HG03469 (cell line): ENCODE data around the gene HDAC11.
"Not testable (repeated sequence)": the region's sequence is repeated elsewhere in the genome, so short reads cannot be mapped to it uniquely, and the experiment has no call there.

Experiments
- ATAC-seq: cut with Tn5 transposase; IDR thresholded peaks from one replicate; pipeline ENCODE4 v1.9.1; 2021; ENCODE audit warnings: mild to moderate bottlenecking, moderate library complexity, moderate number of reproducible peaks; ENCODE audit not compliant: unreplicated experiment

Gene HDAC11

DNA sequence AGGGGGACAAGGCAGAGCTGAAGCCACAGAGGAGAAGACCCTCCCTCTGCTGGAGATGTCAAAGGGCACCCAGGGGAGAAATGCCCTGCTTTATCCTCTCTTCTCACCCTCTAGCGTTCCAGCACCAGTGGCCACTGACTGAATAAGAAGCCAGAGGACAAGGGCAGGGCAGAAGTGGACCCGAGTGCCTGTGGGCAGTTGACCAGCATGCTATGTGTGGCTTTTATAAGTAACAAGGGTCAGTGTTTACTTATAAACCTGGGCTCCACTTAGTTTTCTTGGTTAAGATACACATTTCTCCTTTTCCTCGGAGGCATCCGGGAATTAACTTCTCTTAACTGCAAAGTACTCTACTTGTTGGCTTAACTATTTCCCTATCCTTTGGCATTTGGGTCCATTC, 13.3 kb upstream of the HDAC11 start:
- ATAC-seq = no peak

DNA sequence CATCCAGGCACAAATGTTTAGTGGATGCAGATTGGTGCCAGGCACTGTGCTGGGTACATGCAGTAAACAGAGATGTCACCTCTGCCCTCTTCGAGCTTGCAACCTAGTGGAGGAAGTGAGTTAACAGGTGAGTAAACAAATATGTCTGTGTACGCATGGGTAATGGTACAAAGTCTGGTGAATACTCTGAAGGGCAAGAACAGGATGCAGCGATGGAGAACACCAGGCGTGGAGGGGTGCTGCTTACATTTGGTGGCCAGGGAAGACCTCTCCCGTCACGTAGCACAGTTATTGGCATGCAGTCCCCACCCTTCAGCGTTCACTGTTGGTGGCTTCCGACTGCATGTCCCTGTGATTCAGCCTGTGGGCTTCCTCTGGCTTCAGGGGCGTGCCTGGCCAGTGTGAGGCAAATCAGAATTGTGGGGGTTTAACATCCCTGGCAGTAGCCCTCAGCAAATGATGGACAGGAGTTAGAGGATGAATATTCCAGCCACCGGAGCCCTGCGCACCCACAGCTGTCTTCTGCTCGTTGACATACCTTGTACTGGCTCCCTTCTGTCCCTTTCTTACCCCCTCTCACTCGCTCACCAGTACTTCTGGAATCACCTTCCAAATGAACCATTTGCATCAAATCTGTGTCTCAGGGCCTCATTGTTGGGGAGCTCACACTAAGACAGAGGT, 9.1 kb upstream of the HDAC11 start:
- no peak for ATAC-seq

DNA sequence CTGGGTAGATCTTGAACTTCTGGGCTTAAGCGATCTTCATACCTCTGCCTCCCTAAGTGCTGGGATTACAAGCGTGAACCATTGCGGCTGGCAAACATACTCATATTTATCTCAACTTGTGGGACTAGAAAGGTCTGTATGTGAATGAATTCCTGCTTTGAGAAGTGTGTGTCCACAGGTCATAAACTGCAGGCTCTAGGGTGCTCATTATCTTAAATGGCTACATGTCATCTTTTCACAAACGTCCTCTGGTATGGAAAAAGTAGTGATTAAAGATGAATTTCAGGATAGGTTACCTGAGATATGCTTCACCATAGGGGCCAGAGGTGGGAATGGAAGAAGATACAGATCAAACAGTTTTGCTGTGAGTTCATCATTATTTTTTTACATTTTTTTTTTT, 7.8 kb upstream of the HDAC11 start:
- ATAC-seq = no peak

DNA sequence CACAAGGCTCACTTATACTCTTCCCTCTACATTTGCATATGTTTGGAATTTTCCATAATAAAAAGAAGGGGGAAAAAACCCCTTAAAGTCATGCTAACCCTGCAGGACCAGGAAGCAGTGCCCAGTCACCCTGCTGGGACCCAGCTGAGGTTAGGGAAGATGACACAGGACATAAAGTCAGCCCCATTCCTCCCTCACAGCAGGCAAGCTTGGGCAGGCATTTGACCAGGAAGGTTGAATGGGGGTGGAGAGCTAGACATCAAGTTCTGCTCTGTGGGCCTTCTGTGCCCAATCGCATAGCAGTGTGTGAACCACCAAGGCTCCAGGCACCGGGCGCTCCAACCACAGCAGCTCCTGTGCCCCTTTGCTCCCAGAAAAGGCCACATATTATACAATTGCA, 7.1 kb upstream of the HDAC11 start:
- no peak for ATAC-seq

DNA sequence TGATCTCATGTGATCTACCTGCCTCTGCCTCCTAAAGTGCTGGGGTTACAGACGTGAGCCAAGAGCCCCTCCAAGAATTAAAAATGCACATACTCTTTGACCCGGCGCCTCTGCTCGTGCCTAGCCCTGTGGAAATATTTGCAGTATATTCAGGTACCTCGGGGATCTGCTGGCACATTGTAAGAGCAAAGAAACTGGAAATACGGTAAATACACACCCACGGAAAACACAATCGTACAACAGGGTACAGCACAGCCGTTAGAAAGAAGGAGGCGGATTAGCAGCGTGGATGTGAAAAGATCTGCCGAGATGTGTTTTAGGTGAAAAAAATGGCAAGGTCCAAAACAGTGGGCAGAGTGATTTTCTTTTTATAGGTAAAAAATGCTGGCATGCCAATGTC, 6.1 kb upstream of the HDAC11 start:
- ATAC-seq = no peak

DNA sequence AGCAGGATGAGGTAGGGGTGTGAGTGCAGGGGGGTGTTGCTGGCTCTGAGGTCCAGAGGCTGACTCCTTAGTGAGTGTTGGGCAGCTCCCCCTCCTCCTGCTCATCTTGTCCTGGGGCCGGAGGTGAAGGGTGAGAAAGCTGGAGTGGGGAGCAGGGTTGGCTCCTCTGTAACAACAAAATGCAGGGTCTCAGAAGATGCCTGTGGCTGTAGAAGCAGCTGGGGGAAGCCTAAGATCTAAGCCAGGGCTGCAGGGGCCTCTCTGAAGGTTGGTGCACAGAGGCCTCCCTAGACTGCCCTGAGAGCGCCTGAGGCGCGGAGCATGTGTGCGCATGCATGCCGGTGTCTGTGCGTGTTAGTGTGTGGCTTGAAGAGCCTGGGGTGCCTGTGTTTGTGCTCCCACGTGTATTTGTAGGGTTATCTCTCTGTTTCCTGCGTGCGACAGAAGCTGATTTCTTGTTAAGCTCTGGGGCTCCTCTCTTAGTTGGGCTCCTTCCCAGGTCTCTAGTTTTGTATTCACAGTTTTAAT, 5.3 kb upstream of the HDAC11 start:
- no peak for ATAC-seq

DNA sequence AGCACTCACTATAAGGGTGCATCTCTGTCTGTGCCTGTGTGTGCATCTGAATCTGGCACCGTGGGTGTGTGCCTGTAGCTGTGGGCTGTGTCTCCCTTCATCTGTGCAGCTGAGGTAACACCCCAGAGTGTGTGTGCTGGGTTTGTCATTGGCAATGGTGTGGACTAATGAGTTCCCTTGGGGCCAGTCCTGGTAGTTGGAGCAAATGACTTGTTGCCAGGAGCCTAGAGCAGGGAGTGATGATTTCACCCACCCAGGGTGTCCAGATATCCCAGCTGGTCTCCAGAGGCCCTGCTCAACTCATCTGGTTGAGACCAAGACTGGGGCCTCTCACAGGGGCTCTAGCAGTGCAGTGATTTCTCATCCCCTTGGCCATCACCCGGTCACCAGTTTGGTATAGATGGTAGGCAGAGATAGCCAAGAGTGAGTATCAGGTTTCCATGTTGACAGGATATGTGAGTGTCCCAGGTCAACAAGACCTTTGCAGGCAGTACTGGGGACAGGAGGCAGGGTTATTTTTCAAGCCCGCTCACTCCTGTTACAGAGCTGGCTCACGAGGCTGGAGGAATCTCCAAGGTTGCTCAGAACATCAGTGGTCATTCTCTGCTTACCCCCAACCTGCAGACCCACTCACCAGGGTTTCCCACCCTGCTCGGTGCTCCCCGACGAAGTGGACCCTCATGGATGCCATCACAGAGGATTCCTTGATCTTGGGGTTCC, 4.1 kb upstream of the HDAC11 start:
- no peak for ATAC-seq

DNA sequence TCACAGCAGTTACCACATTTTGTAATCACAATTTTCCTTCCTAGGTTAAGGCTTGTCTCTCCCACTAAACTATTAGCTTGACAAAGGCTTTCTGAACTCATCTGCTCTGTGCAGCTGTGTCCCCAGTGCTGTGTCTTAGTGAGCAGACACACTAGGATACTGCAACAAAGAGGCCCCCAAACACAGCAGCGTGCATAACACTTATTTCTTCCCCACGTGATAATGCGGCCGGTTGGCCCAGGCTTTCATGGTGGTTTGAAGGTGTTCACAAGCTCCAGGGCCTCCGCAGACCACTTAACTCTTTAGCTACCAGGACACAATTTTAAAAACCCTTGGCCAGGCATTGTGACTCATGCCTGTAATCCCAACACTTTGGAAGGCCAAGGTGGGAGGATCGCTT, 2.2 kb upstream of the HDAC11 start:
- no peak for ATAC-seq

DNA sequence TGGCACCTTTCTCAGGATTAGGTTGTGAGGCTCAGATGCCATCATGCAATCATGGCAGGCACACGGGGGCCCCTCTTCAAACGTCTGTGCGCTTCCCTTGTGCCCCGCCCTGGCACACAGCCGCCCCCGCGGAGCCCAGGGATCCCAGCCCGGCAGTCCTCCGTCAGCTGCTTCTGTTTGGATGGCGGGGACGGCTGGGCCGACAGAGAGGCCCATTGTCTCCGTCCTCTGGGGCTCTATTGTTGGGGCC, 849 bp upstream of the HDAC11 start:
- no peak for ATAC-seq

DNA sequence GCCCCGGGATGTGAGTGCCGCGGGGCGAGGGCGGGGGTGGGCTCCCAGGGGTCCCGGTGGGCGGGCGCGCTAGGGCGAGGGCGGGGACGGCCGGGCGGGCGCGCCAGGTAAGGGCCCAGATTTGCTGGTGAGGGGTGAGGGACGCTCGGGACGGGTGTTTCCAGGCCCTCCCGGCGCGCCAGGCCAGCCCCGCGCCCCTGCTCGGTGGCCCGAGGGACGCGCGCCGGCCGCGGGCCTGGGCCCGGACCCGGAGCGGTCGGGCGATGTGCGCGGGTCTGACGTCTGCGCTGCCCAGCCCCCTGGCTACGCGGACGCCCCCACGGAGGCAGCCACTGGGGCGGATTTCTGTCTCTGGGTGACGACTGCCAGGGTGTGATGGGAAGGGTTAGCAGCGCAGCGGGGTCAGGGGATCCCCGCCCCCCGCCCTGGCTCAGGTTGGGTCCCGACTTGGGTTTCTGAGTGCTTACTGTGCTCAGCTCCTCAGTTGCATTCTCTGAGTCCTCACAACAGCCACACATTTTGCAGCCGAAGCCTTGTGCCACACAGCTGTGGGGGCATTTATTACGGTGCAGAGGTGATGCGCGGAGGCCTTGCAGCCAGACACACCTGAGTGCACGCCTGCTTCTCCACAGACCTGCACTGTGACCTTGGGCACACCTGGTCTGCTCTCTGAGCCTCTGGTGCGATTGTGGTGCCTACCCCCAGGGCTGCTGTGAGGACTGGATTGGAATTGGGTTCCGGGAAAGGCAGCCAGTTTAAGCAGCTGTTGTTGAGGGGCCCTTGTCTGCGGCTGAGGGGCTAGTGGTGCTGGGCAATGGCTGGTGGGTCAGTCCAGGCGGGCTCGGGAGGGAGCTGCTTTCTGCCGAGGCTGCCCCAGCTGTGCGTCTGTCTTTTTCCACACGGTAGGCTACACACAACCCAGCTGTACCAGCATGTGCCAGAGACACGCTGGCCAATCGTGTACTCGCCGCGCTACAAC, 523 bp downstream of the HDAC11 start:
- no peak for ATAC-seq

DNA sequence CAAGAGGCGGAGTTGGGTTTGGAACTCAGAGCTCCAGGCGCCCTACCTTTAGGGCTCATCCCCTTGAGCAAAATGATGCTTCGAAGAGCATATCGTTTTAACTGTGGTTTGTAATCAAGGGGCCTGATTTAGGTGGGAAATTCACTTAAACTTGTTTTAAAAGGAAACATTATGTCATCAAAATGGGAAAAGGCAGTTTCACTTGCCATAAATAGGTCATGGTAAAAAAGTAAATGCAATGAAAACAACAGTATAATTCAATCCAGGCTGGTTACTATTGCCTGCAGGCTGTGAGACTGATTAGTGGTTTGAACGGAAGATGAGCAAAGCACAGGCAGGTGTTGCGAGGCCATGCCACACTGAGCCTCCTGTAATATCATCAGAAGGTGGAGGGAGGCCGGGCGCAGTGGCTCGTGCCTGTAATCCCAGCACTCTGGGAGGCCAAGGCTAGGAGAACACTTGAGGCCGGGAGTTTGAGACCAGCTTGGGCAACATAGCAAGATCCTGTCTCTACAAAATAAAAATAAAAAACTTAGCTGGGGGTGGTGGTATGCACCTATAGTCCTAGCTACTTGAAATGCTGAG, 2.1 kb downstream of the HDAC11 start:
- no peak for ATAC-seq

DNA sequence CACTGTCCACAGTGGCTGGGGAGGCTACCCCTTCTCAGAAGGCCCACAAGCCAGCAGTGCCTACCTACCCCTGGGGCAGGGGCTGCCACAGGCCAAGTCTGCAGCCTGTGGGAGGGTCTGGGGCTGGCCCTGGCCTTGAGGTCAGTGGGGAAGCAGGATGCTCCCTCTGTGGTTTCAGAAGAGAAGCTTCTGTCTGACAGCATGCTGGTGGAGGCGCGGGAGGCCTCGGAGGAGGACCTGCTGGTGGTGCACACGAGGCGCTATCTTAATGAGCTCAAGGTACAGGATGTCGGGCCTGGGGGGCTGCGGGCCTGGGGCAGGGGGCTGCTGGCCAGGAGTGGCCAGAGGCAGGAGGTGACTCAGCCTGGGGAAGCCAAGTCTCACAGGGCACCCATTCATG, 3.2 kb downstream of the HDAC11 start:
- ATAC-seq = no peak

DNA sequence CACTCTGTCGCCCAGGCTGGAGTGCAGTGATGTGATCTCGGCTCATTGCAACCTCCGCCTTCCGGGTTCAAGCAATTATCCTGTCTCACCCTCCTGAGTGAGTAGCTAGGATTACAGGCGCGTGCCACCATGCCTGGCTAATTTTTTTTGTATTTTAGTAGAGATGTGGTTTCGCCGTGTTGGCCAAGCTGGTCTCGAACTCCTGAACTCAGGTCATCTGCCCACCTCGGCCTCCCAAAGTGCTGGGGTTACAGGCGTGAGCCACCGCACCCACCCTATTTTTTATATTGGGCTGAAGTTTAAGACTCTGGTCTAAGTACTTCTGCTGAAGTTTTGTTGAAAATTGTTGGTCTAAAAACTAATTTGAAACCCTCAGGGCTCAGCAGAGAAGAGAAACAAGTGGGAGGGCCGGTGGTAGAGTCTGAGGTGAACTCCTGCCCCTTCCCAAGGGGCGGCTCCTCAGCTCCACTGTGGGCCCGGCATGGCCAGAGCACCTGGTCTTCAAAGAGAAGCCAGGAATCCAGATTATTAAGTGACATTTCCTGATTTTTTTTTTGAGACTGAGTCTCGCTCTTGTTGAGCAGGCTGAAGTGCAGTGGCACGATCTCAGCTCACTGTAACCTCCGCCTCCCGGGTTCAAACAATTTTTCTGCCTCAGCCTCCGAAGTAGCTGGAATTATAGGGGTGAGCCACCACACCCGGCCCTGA, 4.0 kb downstream of the HDAC11 start:
- ATAC-seq = no peak

DNA sequence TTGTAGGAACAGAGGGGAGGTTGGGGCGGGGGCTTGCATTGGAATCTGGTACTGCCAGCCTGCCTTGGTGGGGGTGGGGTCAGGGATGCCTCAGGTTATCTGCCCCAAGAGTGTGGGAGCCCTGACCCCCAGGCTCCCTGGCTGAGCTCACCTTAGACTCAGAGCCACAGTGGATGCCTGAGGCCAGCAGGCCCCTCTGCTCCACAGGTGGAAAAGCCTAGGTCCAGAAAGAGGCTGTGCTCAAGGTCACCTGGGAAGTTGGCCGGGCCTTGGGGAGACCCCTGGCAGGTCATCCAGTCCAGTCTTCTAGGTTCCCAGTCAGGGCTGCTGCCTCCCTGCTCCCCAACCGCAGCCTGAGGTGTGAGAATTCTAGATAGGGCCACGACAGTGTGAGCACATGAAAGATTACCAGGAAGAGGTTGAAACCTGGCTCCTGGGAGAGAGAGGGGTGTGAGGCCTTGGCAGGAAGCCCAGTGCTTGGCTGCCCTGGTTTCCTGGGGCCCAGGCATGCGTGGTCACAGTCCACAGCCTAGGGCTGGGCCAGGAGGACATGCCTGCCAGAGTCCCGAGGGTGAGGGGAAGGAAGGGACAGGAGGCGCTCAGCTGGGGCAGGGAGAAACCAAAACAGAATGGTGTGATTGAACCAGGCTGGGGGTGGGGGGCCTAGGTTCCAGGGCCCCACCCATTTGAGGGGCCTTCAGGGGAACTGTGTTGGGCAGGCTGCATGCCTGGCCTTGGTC, 4.9 kb downstream of the HDAC11 start:
- no peak for ATAC-seq

DNA sequence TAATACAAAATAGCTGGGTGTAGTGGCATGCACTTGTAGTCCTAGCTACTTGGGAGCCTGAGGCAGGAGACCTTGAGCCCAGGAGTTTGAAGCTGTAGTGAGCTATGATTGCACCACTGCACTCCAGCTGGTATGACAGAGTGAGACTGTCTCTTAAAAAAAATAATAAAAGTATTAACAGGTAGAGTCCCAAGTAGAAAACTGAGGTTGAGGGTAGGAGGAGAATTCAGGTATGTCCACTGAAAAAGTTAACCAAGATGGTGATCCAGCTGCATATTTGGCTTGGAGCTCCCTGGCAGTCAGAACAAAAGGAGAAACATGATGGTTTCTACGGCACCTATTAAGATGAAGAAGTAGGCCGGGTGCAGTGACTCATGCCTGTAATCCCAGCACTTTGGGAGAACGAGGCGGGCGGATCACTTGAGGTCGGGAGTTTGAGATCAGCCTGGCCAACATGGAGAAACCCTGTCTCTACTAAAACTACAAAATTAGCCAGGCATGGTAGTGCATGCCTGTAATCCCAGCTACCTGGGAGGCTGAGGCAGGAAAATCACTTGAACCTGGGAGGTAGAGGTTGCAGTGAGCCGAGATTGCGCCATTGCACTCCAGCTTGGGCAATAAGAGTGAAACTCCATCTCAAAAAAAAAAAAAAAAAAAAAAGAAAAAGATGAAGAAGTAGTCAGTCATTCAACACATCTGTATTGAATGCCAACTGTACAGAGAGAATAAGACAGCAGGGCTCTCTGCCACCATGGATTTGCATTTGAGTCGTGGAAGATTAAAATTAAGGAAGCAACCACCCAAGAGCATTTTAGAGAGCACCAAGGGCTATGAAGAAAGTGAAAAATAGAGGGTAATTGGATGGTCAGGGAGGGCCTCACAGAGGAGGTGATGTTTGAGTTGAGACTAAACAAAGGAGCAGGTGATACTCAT, 5.8 kb downstream of the HDAC11 start:
- ATAC-seq = not testable (repeated sequence)

DNA sequence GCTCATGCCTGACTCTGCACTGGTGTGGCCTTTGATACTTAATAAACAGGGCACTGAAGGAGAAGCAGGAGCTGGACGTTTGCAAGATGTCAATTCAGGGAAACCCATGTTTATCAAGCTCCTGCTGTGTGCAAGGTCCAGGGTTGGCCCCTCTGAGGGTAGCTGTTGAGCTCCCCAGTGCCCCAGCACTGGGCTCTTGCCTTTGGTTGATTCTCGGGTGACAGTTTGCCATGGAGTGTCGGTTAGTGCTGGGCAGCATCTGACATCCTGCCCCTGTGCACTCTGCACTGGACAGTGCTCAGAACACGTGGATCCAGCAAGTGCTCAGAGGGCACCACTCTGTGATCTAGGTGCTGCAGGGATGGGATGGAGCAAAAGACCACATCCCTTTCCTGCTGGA, 7.3 kb downstream of the HDAC11 start:
- no peak for ATAC-seq

DNA sequence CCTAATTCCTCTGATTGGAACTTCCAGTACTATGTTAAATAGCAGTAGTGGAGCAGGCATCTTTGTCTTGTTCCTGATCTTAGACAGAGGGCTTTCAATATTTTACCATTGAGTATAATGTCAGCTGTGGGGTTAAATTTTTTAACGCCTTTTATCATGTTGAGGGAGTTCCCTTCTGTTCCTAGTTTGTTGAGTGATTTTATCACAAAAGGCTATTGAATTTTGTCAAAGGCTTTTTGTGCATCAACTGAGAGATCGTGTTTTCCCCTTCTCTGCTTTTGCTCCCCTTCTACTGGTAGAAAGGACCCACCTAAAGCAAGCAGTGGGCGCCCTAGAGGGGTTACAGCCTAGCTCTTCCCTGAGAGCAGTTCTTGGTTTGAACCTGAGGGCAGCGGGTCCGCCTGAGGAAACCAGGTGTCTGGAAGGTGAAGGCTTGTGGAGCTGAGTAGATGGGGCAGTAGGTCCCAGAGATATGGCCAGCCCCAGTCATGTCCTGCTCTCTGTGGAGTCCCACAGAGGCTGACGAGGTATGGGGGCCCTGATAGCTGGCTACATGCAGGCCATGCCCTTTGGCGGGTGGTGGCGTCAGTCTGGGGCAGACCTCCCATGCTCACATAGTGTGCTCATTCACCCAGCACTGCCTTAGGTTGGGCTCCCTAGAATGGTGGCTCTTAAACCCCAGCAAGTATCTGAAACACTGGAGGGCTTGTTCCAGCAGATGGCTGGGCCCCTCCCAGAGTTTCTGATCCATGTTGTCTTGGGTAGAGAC, 11.3 kb downstream of the HDAC11 start:
- ATAC-seq = no peak

DNA sequence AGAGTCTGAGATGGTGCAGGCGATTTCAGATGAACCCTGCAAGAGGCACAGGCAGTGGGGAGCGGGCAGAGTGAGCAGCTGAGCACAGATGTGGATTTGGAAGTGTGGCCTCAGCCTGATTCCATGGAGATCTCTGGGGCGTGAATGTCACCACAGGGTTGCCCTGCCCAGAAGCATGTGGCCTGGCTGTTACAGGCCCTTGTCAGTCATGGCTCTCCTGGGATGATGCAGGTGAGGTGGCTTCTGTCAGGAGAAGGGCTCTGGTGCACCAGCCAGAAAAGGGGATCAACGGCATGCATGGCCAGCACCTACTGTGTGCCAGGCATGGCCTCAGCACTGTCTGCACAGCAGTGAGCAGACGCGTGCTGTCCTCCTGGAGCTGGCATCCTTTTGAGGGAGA, 11.9 kb downstream of the HDAC11 start:
- ATAC-seq = no peak
